Endodermal cell (in vitro differentiated cells): ENCODE measurements around the gene TLCD1. TPM values are rescaled to one million over a fixed set of nuclear protein-coding genes. Genes with fewer than 3 reads are reported as not detected.

Experiments
- DNase-seq: peaks from one replicate; pipeline ENCODE4 v3.0.0-alpha.2; 2017
- H3K27ac ChIP-seq: 2 replicates; pipeline ENCODE4 v1.5.1; 2013; ENCODE audit warnings: mild to moderate bottlenecking, low read depth, low read length, moderate library complexity
- H3K27me3 ChIP-seq: 2 replicates; pipeline ENCODE4 v1.6.1; 2013; ENCODE audit warnings: mild to moderate bottlenecking, low read length, moderate library complexity; ENCODE audit not compliant: insufficient read depth, control insufficient read depth, poor library complexity, severe bottlenecking
- H3K36me3 ChIP-seq: 2 replicates; pipeline ENCODE4 v1.7.0; 2013; ENCODE audit warnings: mild to moderate bottlenecking, low read length, moderate library complexity; ENCODE audit not compliant: control insufficient read depth, insufficient read depth
- H3K4me1 ChIP-seq: one replicate; pipeline ENCODE4 v1.7.0; 2013; ENCODE audit warnings: low read length; ENCODE audit not compliant: control insufficient read depth, insufficient read depth
- H3K4me3 ChIP-seq: 2 replicates; pipeline ENCODE4 v1.5.1; 2013; ENCODE audit warnings: mild to moderate bottlenecking, low read length, moderate library complexity
- H3K9ac ChIP-seq: 2 replicates; pipeline ENCODE4 v1.6.1; 2013; ENCODE audit warnings: mild to moderate bottlenecking, low read length, moderate library complexity; ENCODE audit not compliant: poor library complexity, severe bottlenecking; ENCODE audit errors: extremely low read depth
- H3K9me3 ChIP-seq: 2 replicates; pipeline ENCODE4 v1.6.1; 2013; ENCODE audit warnings: mild to moderate bottlenecking, low read length, moderate library complexity; ENCODE audit not compliant: control insufficient read depth
- H3K27ac Mint-ChIP-seq: 2 replicates; pipeline ENCODE4 v1.8.0; 2020; ENCODE audit warnings: mixed read lengths
- H3K27me3 Mint-ChIP-seq: 2 replicates; pipeline ENCODE4 v1.8.0; 2021; ENCODE audit warnings: mild to moderate bottlenecking, mixed read lengths; ENCODE audit not compliant: insufficient read depth
- H3K36me3 Mint-ChIP-seq: 2 replicates; pipeline ENCODE4 v1.8.0; 2020; ENCODE audit warnings: low read depth, mixed read lengths
- H3K4me1 Mint-ChIP-seq: 2 replicates; pipeline ENCODE4 v1.8.0; 2020; ENCODE audit warnings: mixed read lengths
- H3K4me3 Mint-ChIP-seq: 2 replicates; pipeline ENCODE4 v1.8.0; 2020; ENCODE audit warnings: mild to moderate bottlenecking, moderate library complexity, mixed read lengths
- H3K9me3 Mint-ChIP-seq: 2 replicates; pipeline ENCODE4 v1.8.0; 2020; ENCODE audit warnings: mild to moderate bottlenecking, mixed read lengths
- WGBS, 2 experiments: methylation state at CpG; one replicate each; pipeline versions ENCODE4 v1.1.5 to v1.1.7; 2013; ENCODE audit warnings: missing lambda C conversion rate in 2 of 2, mixed read lengths in 1 of 2; ENCODE audit not compliant: insufficient coverage in 1 of 2, insufficient read length in 1 of 2; 5-methylcytosine and 5-hydroxymethylcytosine counted together
- total RNA-seq, 2 donors: library from RNA; stranded (reverse); fragmentation: NEBNext Ultra II Directional in 1 of 2; extraction: Animal tissue kit (Norgen Biotek cat#: 25700) in 1 of 2; gene quantifications; 2 replicates in 1 of 2; 3 replicates in 1 of 2; pipeline ENCODE4 v1.2.1, GENCODE V29; 2021
- TF ChIP-seq, protein P1 (sequence below): fragments of 200-600 bp; sonication (generic); conservative IDR thresholded peaks from 2 replicates; pipeline ENCODE4 v1.5.0; 2021; ENCODE audit warnings: antibody characterized with exemption, mild to moderate bottlenecking

TLCD1 gene
- total RNA-seq, 2 donors from 2014 or later: 17.0 to 22.9 TPM

DNA sequence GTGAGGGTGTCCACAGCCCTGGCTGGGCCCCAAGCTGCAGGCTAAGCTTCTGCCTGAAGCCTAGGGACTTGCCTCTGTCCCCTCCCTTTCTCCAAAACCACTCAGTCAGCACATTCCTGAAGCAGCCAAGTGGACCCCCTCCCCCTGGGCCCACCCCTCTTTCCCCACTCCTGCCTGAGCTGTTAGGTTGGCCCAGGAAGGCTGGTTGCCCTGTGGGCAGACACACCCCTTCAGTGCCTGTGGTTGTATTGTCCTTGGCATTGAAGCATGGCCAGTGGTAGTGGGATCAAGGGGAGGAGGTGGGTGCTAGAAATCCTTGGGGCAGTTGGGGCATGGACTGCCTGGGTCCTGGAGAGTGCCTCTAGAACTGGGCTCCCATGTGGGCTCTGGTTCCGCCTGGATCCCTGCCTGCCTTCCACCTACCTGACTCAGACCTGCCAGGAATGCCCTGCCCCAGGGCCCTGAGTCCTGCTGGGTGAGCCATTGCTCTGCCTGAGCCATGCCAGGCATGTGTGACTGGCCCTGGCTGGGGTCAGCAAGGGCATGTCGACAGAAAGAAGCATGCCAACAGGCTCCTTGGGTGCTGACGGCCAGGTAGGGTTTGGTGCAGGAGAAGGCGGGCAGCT, 19.9 kb upstream of the TLCD1 start:
- Mint-ChIP-seq H3K9me3 (no peaks in the 10 kb centered on the region), H3K27me3 (no peaks in the 10 kb centered on the region), H3K4me1 (peaks cover 9% of the 10 kb centered on the region), H3K4me3 (peak overlapping the region; percentile 93), H3K36me3 (peaks cover 36% of the 10 kb centered on the region), H3K27ac (peak overlapping the region; percentile 99)
- Histone ChIP-seq H3K9ac (peak overlapping the region; percentile 100), H3K4me1 (peaks cover 12% of the 10 kb centered on the region), H3K4me3 (peak overlapping the region; percentile 99), H3K36me3 (peaks cover 52% of the 10 kb centered on the region), H3K27ac (peak overlapping the region; percentile 99), H3K9me3 (no peaks in the 10 kb centered on the region), H3K27me3 (no peaks in the 10 kb centered on the region)
- 69 to 79% methylated on average over 3 to 4 of the region's 4 CpGs for WGBS, 2 experiments
- TF ChIP-seq, protein P1, sequence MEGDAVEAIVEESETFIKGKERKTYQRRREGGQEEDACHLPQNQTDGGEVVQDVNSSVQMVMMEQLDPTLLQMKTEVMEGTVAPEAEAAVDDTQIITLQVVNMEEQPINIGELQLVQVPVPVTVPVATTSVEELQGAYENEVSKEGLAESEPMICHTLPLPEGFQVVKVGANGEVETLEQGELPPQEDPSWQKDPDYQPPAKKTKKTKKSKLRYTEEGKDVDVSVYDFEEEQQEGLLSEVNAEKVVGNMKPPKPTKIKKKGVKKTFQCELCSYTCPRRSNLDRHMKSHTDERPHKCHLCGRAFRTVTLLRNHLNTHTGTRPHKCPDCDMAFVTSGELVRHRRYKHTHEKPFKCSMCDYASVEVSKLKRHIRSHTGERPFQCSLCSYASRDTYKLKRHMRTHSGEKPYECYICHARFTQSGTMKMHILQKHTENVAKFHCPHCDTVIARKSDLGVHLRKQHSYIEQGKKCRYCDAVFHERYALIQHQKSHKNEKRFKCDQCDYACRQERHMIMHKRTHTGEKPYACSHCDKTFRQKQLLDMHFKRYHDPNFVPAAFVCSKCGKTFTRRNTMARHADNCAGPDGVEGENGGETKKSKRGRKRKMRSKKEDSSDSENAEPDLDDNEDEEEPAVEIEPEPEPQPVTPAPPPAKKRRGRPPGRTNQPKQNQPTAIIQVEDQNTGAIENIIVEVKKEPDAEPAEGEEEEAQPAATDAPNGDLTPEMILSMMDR: no peak
- peak; percentile 80 for DNase-seq

DNA sequence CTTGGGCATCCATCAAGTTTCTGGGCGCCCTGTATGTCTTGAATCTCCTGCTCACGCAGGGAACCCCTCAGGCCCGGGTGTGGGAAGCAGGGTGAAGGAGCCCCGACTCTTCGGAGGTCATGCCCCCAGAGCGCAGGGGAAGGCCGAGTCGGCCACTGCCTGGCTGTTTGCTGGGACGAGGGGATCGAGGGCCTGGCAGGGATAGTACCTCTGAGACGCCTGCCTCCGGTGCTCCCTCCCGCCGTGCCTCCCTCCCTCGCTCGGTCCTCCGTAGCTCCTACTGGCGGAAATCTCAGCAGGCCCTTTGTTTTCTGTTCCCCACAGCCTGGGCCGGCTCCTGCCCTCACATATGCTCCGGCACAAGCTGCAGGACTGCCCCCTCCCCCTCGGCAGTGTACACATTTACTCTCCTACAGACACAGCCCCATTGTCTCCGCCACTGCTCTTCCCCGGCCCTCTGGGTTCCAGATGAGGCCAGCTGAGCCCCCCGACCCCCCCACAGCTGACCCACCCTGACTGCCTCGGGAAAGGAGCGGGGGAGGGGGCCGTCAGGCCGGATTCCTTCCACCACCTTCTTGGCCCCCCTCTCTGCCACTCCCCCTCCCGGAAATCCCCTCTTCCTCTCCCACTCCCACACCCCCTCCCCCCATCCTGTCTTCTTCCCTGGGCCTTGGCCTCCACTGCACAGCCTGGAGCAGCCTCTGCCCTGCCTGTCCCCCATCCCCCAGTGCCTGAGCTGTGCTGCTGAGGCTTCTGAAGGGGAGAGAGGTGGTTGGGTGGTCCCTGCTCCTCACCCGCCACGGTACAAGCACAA, 19.1 kb upstream of the TLCD1 start:
- Mint-ChIP-seq H3K4me3 (peak overlapping the region; percentile 93), H3K36me3 (peaks cover 32% of the 10 kb centered on the region), H3K4me1 (peaks cover 9% of the 10 kb centered on the region)

More for the DNA sequence above, 19.1 kb upstream of the TLCD1 start:
- peak; percentile 82 for DNase-seq
- TF ChIP-seq, protein P1: no peak
- Histone ChIP-seq H3K9ac (peak overlapping the region; percentile 100), H3K4me3 (peak overlapping the region; percentile 99), H3K27ac (peak overlapping the region; percentile 99), H3K36me3 (peaks cover 45% of the 10 kb centered on the region), H3K4me1 (peaks cover 12% of the 10 kb centered on the region), H3K9me3 (no peaks in the 10 kb centered on the region), H3K27me3 (no peaks in the 10 kb centered on the region)
- peak overlapping the region; percentile 99 for H3K27ac Mint-ChIP-seq
- H3K27me3 Mint-ChIP-seq: no peaks in the 10 kb centered on the region
- 2% methylated on average over 12 to 30 of the region's 31 CpGs for WGBS, 2 experiments
- no peaks in the 10 kb centered on the region for H3K9me3 Mint-ChIP-seq
